GM21825 (cell line): ENCODE data around the gene HOXA7.

Experiments used
- ATAC-seq: cut with Tn5 transposase; IDR thresholded peaks from one replicate; pipeline ENCODE4 v1.9.1; 2021; ENCODE audit warnings: mild to moderate bottlenecking, moderate library complexity; ENCODE audit not compliant: unreplicated experiment

Gene HOXA7

DNA sequence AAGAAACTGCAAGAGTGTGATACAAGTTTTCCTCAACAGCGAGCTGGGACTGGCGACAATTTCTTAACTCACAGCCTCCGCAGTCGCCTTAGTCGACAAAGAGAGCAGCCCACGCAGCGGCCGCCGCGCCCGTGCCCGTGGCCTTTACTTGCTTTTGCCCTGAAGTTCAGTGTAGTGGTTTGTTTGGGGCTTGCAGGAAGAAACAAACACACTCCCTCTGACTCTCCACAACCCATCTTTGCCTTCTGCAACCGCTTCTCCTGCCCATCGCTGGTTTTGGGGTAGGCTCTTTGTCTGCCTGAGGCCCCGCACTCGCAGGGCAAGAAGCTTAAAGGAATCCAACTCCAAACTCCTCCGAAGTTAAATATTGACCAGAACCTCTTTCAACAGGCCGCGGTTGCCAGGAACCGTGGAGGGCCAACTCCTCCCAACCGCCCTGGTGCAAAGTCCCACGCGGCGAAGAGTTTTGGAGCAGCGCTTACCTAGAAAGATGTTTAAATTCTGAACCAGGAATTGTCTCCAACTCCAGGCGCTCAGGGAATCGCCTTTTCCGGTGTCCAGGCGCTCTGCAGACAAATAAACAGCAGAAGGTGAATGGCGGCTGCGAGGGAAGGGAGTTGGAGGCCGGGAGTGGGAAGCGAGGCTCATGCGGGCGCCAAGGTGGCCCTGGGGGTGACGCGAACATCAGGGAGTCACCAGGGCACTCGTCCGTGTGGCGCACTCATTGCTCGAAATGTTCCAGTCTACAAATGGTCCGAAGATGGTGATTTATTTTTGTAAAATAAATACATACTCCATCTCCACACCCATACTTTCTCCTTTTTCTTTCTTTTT, 34.2 kb downstream of the HOXA7 start:
- ATAC-seq, result no peak

DNA sequence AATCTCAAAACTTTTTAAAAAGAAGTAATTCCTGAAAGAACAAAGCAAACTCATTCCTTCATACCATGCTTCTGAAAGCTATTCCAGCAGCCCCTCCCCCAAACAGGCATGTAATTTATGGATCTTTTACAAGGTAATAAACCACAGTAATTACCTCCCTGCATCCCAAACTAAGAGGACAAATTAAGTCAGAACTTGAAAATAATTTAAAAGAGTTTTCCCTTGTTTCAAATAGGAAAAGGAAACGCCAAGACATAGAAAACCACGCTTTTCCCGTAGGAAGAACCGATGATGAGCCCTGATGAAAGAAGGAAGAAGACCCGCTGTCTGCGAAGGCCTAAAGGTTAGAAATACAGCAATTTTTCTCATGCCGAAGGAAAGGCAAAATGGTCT, 34.8 kb downstream of the HOXA7 start:
- no peak for ATAC-seq

DNA sequence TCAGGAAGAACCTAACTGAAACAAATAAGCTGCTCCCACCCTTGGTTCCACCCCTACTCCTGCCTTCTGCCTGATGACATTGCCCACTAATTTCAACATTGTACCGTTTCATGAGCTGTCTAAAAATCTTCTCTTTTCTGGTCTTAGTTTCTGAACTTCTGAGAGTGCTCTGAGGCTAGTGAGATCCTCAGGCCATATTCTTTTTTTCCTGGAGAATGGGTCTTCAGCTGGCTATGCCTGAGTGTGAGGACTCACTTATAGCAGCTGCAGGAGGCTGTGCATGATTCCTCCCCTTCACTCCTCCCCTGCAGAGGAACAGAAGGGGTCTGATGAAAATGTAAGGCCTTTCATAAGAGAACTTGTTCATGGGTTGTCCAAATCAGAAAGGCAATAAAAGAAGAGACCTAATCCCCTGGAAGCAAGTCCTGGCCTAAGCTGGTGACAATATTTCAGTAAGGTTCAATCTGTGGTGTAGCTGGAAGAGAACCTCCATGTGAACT, 37.0 kb downstream of the HOXA7 start:
- ATAC-seq, result no peak

DNA sequence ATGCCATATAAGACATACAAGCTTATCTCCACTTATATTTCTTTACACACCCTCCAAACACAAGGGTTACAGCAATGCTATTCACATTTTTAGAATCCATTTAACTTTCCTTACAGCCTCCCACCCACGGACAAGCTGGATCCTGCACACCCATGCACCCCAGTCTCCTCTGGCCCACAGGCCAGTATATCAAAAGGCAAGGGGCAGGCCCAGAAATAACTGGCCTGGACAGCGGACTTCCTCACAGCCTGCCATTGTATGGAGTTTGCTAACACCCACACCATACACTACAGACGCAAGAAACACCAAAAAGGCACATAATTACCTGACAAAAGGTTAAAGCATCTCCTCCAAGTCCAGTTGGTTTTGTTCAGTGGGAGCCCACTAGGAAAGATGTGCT, 37.9 kb downstream of the HOXA7 start:
- no peak for ATAC-seq

DNA sequence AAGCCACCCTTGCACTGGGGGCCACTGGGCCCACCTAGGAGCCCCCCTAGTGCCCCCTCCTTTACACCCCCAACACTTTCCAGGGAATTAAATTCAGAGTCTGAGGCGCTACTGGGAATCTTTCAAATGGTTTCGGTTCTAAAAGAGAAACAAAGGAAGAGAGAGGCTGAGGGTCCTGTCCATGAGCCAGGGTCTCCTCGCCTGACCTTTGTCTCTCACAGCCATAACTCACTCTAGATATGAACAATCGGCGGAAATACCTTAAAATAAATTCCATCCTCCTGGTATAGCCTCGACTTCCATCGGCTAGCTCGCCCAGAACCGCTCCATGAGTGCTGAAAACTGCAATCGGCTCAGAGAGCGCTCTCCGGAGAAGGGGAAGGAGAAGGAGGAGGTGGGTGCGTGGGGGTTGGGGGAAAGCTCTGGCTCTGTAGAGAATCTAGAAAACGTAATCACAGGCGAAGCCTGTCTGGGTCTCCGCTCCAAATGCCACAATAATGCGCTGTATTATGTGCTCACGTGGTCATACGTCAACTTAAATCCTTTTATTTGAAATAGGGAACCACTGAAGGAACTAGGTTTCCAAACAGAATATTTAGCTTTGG, 38.5 kb downstream of the HOXA7 start:
- ATAC-seq, result no peak

DNA sequence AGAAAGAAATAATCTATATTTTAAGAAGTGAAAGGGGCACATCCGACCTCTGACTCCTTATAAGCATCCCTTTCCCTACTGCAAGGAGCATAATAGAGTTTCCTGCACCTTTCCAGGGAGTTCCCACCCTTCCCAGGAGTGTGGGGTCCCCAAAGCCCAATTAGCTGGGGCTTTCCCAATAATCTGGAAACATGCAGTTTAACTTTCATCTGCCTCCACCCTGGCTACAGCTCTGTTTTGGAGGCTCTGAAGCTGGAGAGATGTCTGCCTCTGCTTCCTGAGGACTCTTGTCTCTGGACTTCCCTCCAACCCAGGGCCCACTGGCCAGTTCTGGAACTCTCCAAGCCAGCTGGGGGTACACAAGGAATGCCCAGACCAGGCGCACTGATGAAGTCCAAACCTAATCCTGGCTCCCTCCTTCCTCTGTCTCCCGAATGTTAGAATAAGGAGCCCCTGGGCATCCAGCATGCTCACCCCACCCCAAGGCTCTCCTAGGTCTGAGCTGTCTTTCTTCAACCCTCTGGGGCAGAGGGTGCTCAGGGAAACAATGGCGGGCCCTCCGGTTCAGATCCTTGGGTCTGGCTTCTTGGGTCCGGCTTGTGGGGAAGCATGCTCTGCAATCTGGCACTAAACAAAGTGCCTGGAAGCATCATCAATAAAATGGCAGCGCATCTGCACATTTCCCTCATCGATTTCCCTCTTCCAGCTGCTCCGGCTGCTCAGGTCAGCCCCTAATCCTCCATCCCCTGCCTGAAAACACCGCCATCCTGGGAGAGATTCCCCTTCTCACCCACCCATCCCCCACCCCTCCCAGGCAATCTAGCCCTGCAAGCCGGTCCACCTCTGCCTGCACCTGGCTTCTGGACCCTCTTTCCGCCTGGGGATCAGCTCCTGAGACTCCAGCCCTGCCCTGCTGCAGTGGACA, 39.3 kb downstream of the HOXA7 start:
- no peak for ATAC-seq

DNA sequence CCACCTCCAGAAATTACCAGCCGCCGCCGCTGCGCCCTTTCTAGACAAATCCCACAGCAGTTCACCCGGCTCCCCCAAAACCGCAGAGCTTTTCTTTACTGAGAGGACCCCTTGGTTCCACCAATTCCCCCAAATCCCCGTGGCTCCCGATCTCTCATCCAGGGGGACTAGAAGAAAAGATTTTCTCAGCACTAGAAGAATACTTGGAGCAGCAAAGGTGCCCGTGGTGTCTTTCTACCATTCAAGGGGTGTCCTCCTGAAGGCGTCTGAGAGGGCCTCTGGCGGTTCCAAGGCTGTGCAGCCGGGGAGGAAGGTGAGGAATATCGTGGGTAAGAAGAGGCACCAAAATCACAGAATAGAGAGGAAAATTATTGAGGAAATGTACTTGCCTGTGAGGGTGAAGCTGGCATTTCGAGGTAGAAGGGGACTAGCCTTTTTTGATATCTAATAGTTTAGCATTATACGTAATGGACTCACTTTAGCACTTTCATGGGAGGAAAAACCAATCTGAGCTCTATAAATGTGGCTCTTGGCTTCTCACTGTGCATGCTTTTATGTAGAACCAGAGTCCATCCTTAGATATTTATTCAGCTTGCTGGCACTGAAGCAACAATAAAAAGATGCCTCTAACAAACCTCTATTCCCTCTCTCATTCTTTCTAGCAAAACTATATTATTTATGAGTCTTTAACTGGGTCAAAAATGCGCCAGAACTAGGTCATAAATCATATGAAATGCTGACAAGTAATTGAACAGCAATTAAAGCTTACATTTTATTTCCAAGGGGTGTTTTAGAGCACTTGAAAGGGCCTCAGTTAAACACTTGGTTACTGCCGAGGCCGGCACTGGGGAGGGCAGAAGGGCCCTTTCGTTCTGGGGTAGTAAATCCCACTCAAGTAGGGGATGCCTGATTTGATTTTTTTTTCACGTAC, 40.2 kb downstream of the HOXA7 start:
- no peak for ATAC-seq

DNA sequence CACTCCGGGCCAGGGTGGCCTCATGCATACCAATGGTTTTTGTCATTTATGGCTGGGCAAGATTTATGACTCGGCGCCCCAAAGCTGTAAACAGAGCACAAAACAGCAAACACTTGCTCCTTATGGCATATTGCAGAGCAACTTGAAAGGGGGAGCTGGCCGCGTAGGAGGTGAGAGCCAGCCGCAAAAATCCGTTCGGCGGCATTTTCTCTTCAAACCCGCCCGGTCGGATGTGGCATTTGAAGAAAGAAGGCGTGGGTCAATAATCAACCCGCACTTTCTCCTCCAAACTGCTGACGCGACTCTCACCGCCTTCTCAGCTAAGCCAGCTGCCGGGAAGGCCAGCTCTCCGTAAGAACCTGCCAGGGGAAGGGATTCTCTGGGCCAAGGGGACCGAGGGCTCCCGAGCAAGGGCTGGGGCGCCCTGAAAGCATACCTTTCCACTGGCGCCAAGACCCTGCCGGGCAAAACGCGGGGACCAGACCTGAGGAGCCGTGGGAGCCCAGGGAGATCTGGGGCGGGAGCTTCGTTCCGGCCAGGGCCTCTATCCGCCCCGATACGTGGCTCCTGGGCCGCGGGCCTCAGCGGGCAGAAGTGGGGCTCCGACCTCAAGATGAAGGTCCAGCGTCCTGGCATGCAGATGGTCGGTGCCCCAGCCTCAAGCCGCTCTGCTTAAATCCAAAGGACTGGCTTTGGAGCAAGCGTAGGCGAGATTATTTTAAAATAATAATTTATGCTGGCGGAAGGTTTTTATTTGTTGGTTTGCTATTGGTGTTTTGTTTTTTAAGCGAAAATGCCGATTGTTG, 41.1 kb downstream of the HOXA7 start:
- ATAC-seq, result no peak

DNA sequence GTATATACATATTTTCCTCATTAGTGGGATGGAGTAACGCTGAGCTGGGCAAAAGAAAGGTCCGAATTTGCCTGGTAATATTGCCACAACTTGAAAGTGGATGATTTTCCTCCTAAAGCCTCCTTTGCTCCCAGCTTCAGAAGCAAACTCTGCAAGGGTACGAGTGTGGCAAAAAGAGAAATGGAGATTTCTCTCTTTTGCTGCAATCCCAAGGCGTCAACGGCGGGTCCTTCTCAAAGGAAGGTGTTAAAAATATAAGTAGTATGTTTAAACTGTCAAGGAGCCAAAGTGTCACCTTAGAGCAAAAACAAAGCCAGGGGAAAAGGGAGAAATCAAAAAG, 41.6 kb downstream of the HOXA7 start:
- ATAC-seq, result no peak

DNA sequence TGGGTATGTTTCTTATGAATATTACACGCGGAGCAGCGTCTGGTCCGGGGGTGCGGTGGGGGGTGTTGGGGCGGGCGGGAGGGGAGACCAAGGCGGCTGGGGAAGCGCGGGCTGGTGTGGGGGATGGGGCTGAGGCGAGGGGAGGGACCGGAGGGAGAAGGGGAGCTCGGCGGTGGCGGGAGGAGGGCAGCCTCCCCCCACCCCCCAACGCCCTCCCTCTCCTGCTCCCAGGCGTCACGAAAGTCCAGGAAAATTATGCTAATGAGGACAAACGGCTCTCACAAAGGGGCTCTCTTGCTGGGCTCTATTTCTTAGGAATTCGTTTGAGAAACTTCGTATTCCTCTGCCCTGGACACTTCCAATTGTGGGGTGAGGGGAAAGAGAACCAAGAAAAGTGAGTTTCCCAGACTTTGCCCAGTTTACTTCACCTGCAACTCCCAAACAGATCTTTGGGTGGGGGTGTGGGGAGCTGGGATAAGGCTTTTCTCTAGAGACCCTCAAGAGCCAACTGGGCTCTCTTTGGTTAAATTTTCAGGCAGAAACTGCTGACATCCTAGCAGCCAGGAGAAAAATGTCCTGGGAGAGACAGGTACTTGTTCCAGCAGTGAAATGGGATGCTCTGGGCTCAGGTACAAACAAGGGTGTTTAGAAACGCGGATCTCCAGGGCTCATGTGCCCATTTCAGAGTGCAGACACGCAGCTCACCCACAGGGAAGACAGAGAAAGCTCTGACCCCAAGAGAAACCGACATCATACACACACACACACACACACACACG, 42.3 kb downstream of the HOXA7 start:
- no peak for ATAC-seq

DNA sequence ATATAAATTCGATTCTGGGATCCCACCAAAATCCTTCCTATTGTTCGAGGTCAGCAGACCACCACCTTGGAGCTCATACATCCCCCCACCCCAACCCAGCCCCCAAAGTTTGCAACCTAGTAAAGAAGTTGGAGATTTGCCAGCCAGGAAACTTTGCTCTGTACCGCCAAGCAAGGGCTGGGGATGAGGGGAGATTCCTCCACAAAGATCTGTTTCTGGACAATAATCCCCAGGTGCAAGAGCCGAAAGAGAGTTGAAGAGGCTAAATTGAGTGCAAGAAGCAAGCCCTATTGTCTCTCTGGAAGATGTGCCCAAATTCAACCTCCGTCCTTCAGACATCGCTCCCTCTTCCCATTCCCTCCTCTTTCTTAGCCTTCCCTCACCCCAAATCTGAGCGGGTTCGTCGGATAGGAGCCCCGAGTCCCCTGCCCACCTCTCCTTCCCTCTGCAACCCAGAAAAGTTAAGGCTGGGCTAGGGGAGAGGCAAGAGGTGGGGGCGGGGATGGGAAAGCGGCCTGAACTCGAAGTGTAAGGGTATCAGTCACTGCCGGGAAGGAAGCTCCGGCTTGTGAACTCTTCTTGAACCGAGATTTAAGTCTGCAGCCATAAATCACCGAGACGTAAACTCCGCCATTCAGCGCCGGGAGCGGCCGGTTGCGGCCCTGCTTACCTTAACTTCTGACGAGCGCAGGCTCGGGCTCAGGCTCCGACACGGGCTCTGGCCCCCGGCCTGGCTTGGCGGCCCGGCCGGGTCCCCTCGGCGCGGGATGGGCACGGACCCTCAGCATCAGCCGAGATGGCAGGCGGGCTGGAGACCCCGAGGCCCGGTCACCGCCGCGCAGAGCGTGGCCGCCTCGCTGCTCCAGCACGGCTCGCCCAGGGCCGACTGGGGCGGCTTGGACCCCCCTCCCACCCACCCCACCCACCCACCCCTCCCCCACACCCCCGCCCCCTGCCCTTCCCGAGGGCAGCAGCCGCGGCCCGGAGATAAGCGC, 43.2 kb downstream of the HOXA7 start:
- no peak for ATAC-seq

DNA sequence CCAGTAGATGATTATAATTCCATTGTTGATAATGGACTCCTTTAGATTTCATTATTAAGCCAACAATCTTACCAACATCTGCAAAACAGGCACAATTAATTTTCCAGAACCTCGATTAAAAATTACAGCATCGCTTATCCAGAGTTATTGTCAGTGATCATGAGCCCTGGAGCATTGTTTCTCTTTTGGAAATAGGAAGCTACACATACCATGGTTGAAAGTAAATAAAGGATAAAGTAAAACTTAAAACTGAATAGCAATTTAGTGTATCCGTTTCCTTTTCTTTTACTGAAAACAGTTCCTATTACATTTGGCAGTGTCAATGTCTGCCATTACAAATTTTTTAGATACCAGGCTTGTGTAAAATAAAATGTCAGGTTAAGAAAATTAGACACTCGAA, 44.1 kb downstream of the HOXA7 start:
- ATAC-seq, result no peak

DNA sequence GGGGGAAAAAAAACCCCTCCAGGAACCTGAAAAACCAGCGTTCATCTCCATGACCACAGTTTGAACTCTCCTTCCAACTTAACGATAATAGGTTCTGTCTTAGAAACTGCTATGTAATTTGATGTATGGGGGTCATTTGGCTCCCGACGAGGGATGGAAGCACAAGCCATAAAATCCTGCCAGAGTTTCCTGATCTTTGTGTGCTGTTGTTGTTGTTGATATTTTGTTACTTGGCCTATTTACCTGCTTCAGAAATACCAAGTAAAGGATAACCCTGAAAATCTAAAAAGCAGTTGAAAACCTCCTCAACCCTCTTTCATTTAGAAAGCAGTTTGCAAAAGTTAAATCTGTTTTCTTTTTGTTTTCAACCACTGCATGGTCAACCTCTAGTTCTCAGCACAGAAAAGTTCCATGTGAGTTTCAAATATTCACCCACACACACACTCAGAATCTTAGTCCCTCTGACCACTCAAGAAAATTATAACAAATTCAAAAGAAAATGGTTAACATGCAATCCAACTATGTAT, 44.7 kb downstream of the HOXA7 start:
- no peak for ATAC-seq

DNA sequence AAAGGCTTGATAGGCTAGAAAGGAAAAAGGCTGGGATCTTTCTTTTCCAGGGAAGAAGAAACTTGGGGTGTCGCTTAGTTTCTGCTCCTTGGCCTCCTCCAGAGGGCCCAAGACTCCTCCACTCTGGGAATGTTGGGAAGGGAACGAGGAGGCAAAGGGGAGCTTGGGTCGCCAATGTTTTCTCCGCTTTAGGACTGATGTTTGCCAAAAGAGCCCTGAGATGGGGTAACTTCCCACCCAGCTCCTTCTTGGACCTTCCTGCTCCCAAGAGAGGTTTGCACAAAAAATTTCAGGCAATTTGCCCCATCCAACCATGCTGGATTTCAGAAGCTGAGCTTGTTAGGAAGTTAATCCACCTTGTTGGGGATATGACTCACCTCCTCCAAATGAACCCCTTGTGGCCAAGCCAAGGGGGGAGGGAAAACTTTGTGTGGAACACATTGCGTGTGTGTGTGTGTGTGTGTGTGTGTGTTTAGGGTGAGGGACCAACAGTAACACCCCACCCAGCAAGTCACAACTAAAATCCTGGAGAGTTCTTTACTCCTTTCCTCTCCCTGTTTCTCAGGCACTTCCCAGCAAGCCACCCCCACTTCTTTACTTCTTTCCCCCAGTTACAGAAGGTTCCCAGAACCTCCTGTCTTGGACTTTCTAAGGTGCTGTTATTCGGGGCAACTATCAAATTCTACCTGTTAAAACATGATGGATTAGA, 45.3 kb downstream of the HOXA7 start:
- ATAC-seq, result no peak

DNA sequence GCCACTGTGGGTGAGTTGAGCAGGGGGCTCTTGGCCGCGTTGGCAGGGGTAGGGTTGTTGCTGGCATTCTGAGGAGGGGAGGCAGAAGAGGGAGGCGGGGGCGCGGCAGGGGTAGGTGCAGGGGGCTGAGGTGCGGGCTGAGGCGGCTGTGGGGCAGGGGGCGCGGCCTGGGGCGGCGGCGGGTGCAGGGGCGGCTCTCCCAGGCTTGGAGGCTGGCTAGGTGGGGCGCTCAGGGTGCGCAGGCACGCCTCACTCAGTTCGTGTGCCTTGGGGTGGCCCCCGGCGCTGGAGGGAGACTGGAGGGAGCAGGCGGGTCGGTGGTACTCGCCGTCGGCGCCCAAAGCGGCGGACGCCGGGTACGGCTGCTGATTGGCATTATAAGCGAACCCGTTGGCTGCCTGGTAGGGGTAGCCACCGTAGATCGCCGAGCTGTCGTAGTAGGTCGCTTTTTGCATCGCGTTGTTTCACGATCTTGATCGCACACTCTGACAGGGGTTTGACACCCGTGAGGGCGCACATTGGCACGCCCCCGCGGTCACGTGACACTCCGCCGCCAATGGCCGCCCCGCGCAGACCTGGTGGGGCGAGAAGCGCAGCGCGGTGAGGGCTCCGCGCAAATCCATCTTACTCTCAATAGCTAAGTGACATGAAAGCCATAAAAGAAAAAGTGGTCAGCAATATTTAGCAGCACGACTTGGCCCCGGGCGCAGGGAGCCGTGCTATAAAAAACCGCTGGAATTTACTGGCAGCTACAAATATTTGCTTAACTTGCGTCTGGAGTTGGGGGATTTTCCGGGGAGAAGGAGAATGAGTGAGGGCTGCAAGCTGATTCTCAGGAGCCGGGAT, 46.1 kb downstream of the HOXA7 start:
- ATAC-seq, result no peak
